Activated CD4-positive, alpha-beta T cell treated with anti-CD3 and anti-CD28 coated beads for 36 hours (primary cell): ENCODE data around the gene IFNL4. TPM values are rescaled to one million over a fixed set of nuclear protein-coding genes. Genes with fewer than 3 reads are reported as not detected.

Experiments
- ATAC-seq: fragments of 200-7000 bp; cut with Tn5 transposase; one replicate; pipeline ENCODE4 v1.10.0; 2021; ENCODE audit warnings: mild to moderate bottlenecking, moderate library complexity
- CTCF ChIA-PET: fragments of 350-600 bp; sonication (Branson Sonifier 250); formaldehyde crosslinking; loops from one replicate; lab custom pipeline; 2021; ENCODE audit warnings: antibody characterized with exemption; lab: Charles Lee
- POLR2A ChIA-PET: fragments of 350-600 bp; sonication (Branson Sonifier 250); formaldehyde crosslinking; loops from one replicate; lab custom pipeline; 2021; ENCODE audit warnings: antibody characterized with exemption, inconsistent platforms; lab: Charles Lee
- DNase-seq: peaks from one replicate; pipeline ENCODE4 v3.0.0-alpha.2; 2020
- H3K27ac Mint-ChIP-seq: one replicate; pipeline ENCODE4 v1.8.0; 2021; ENCODE audit warnings: mixed read lengths
- H3K27me3 Mint-ChIP-seq: one replicate; pipeline ENCODE4 v1.8.0; 2021; ENCODE audit warnings: mixed read lengths
- H3K36me3 Mint-ChIP-seq: one replicate; pipeline ENCODE4 v1.8.0; 2021; ENCODE audit warnings: low read depth, mixed read lengths
- H3K4me1 Mint-ChIP-seq: one replicate; pipeline ENCODE4 v1.8.0; 2021; ENCODE audit warnings: mixed read lengths
- H3K4me3 Mint-ChIP-seq: one replicate; pipeline ENCODE4 v1.8.0; 2021; ENCODE audit warnings: mild to moderate bottlenecking, moderate library complexity, mixed read lengths
- H3K9me3 Mint-ChIP-seq: one replicate; pipeline ENCODE4 v1.8.0; 2021; ENCODE audit warnings: low read depth, mixed read lengths
- intact Hi-C, 2 experiments: fragments of 100-400 bp; cut with DNase I in 1 of 2; cut with micrococcal nuclease in 1 of 2; formaldehyde crosslinking; loops; one replicate each; pipeline versions ENCODE4 v1.14.2 to v1.15.1; 2022 to 2024; cut with DNase I, micrococcal nuclease
- total RNA-seq, 2 experiments: library from RNA; stranded (reverse); gene quantifications; one replicate each; pipeline ENCODE4 v1.2.3, GENCODE V29; 2021

Gene IFNL4
- total RNA-seq, 2 experiments from 2014 or later = not detected

GRCh38 chr19:39203372-39204341 is 45.0 kb downstream of the IFNL4 start, which contains the start of gene SYCN:
Gene SYCN (minus strand): TSS chr19:39204263. CDS start chr19:39204254, 9 bp downstream.
- CTCF ChIA-PET = interaction anchor here (0.7 kb wide), 1 partner anchor 1302 kb away, joined by 3 read pairs; no protein-coding TSS in a partner anchor
- no peaks in the 10 kb centered on the region for H3K36me3 Mint-ChIP-seq
- no peaks in the 10 kb centered on the region for H3K9me3 Mint-ChIP-seq
- POLR2A ChIA-PET = no interaction called here
- H3K4me1 Mint-ChIP-seq = no peaks in the 10 kb centered on the region
- peaks cover 38% of the 10 kb centered on the region for H3K27me3 Mint-ChIP-seq
- H3K27ac Mint-ChIP-seq = no peak within 1 kb of the TSS
- H3K4me3 Mint-ChIP-seq = no peak within 1 kb of the TSS
- intact Hi-C loops = no loop called here
- ATAC-seq = no peak
- no peak for DNase-seq

- Mint-ChIP-seq H3K27ac (no peak overlapping the region), H3K4me3 (no peak overlapping the region), H3K36me3 (no peaks in the 10 kb centered on the region), H3K27me3 (peaks cover 43% of the 10 kb centered on the region), H3K4me1 (no peaks in the 10 kb centered on the region), H3K9me3 (no peaks in the 10 kb centered on the region)
- ATAC-seq (no peak), DNase-seq (no peak)
- ChIA-PET CTCF (no interaction called here), POLR2A (no interaction called here)
- intact Hi-C loops = no loop called here
Measured at GRCh38 chr19:39202998-39203355, 45.7 kb downstream of the IFNL4 start.

DNA sequence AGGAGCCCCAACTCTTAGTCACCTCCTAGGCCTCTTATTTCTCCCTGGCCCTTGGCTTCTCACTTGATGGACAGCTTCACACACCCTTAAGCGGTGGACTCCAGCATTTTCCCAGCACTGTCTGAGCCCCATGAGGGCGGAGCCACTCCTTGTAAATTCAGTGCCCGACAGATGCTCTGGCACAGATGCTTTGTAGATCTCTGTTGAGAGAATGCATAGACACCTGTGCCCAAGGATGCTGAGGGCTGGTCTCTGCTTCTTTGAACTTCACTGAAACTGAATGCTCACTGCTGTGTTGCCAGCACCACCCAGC is 47.9 kb downstream of the IFNL4 start:
- intact Hi-C loops = no loop called here
- Mint-ChIP-seq H3K4me3 (no peak overlapping the region), H3K27me3 (peaks cover 56% of the 10 kb centered on the region), H3K4me1 (peaks cover 12% of the 10 kb centered on the region), H3K27ac (no peak overlapping the region), H3K36me3 (no peaks in the 10 kb centered on the region), H3K9me3 (no peaks in the 10 kb centered on the region)
- CTCF ChIA-PET = interaction anchor here (0.7 kb wide), 1 partner anchor 108 kb away, joined by 3 read pairs; no protein-coding TSS in a partner anchor
- ATAC-seq = no peak
- no peak for DNase-seq
- POLR2A ChIA-PET = no interaction called here

- Mint-ChIP-seq H3K27ac (no peak overlapping the region), H3K27me3 (peaks cover 61% of the 10 kb centered on the region), H3K36me3 (no peaks in the 10 kb centered on the region), H3K4me3 (no peak overlapping the region), H3K4me1 (peaks cover 17% of the 10 kb centered on the region), H3K9me3 (no peaks in the 10 kb centered on the region)
- intact Hi-C loops = no loop called here
- ChIA-PET POLR2A (no interaction called here), CTCF (interaction anchor here (0.7 kb wide), 1 partner anchor 109 kb away, joined by 3 read pairs; no protein-coding TSS in a partner anchor)
- DNase-seq (no peak), ATAC-seq (no peak)
Measured at GRCh38 chr19:39200066-39200802, 48.4 kb downstream of the IFNL4 start.

DNA sequence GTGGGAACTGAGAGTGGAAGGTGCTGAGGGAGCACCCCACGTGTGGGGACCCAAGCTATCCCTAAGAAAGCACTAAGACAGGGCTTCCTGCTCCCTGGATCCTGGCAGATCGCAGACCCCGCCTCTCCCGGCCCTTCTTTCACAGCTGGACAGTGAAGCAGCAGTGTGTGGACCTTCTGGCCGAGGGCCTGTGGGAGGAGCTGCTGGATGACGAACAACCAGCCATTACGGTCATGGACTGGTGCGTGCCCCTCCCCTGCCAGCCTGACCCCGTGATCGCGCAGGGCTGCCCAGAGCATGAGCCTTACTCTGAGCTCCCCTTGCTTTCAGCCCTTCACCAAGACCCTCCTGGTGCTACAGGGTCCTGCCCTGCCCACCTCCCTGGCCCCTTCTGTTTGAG is 49.6 kb downstream of the IFNL4 start:
- ChIA-PET POLR2A (interaction anchor here (0.6 kb wide), 1 partner anchor 28 kb away, joined by 3 read pairs; no protein-coding TSS in a partner anchor), CTCF (interaction anchor here (1.0 kb wide), 1 partner anchor 102 kb away, joined by 3 read pairs; no protein-coding TSS in a partner anchor)
- Mint-ChIP-seq H3K4me1 (peaks cover 17% of the 10 kb centered on the region), H3K27me3 (peaks cover 62% of the 10 kb centered on the region), H3K9me3 (no peaks in the 10 kb centered on the region), H3K27ac (no peak overlapping the region), H3K4me3 (no peak overlapping the region), H3K36me3 (no peaks in the 10 kb centered on the region)
- ATAC-seq (no peak), DNase-seq (no peak)
- intact Hi-C loops = loop anchor here in 1 of 2 experiments (5.0 kb wide), 1 partner anchor 237 kb away; no protein-coding TSS in a partner anchor

- peaks cover 17% of the 10 kb centered on the region for H3K4me1 Mint-ChIP-seq
- ChIA-PET POLR2A (no interaction called here), CTCF (no interaction called here)
- H3K27me3 Mint-ChIP-seq = peaks cover 58% of the 10 kb centered on the region
- H3K9me3 Mint-ChIP-seq = no peaks in the 10 kb centered on the region
- ATAC-seq (peak; percentile 19), DNase-seq (peak; percentile 27)
- H3K36me3 Mint-ChIP-seq = no peaks in the 10 kb centered on the region
- intact Hi-C loops = loop anchor here in 1 of 2 experiments (5.0 kb wide), 1 partner anchor 236 kb away; no protein-coding TSS in a partner anchor
- no peak overlapping the region for H3K27ac Mint-ChIP-seq
- no peak overlapping the region for H3K4me3 Mint-ChIP-seq
Measured at GRCh38 chr19:39197808-39198207, 50.8 kb downstream of the IFNL4 start.

GRCh38 chr19:39196860-39197562 is 51.6 kb downstream of the IFNL4 start, which contains the start of gene NCCRP1:
Gene NCCRP1 (plus strand): TSS chr19:39196964. CDS start chr19:39196983, 19 bp downstream.
- Mint-ChIP-seq H3K27me3 (peaks cover 54% of the 10 kb centered on the region), H3K36me3 (no peaks in the 10 kb centered on the region), H3K27ac (no peak within 1 kb of the TSS), H3K4me3 (no peak within 1 kb of the TSS), H3K4me1 (peaks cover 17% of the 10 kb centered on the region), H3K9me3 (no peaks in the 10 kb centered on the region)
- DNase-seq = peak; percentile 22
- CTCF ChIA-PET = interaction anchor here (0.6 kb wide), 1 partner anchor 78 kb away, joined by 3 read pairs; no protein-coding TSS in a partner anchor
- ATAC-seq = peak; percentile 30
- intact Hi-C loops = loop anchor here in 1 of 2 experiments (5.0 kb wide), 1 partner anchor 235 kb away; no protein-coding TSS in a partner anchor
- POLR2A ChIA-PET = no interaction called here

GRCh38 chr19:39196320-39196719 is 52.3 kb downstream of the IFNL4 start:
- H3K27me3 Mint-ChIP-seq = peaks cover 51% of the 10 kb centered on the region
- ATAC-seq = no peak
- intact Hi-C loops = loop anchor here in 1 of 2 experiments (5.0 kb wide), 1 partner anchor 234 kb away; no protein-coding TSS in a partner anchor
- no peak overlapping the region for H3K27ac Mint-ChIP-seq
- ChIA-PET POLR2A (no interaction called here), CTCF (no interaction called here)
- no peaks in the 10 kb centered on the region for H3K9me3 Mint-ChIP-seq
- no peaks in the 10 kb centered on the region for H3K36me3 Mint-ChIP-seq
- no peak overlapping the region for H3K4me3 Mint-ChIP-seq
- no peak for DNase-seq
- peaks cover 17% of the 10 kb centered on the region for H3K4me1 Mint-ChIP-seq

Other genes starting within 250 kb of the IFNL4 start
- under 1 TPM; 0.71 to 0.90 TPM for gene FBXO27, start 216.3 kb downstream of the IFNL4 start, total RNA-seq
- gene ACP7, start 164.5 kb downstream of the IFNL4 start, total RNA-seq = not detected
- 10 to 100 TPM; 14.2 to 22.6 TPM for gene PAK4, start 123.1 kb downstream of the IFNL4 start, total RNA-seq
- not detected for gene NCCRP1, start 51.9 kb downstream of the IFNL4 start, total RNA-seq
- gene SYCN, start 44.6 kb downstream of the IFNL4 start, total RNA-seq = not detected
- gene IFNL3, start 3.9 kb downstream of the IFNL4 start, total RNA-seq = under 1 TPM; 0.34 to 0.53 TPM
- gene IFNL2, start 19.5 kb upstream of the IFNL4 start, total RNA-seq = not detected
- under 1 TPM; 0.50 to 0.51 TPM for gene IFNL1, start 47.6 kb upstream of the IFNL4 start, total RNA-seq
- 1 to 10 TPM; 5.3 to 5.4 TPM for gene LRFN1, start 72.0 kb upstream of the IFNL4 start, total RNA-seq
- gene GMFG, start 87.2 kb upstream of the IFNL4 start, total RNA-seq = 100 to 1,000 TPM; 231 to 333 TPM
- 10 to 100 TPM; 45.2 to 46.9 TPM for gene SAMD4B, start 93.6 kb upstream of the IFNL4 start, total RNA-seq
- 10 to 100 TPM; 40.4 to 54.2 TPM for gene PAF1, start 142.2 kb upstream of the IFNL4 start, total RNA-seq
- 10 to 100 TPM; 24.0 to 34.6 TPM for gene MED29, start 142.5 kb upstream of the IFNL4 start, total RNA-seq
- gene ZFP36, start 158.0 kb upstream of the IFNL4 start, total RNA-seq = 10 to 100 TPM; 69.1 to 69.3 TPM
- 10 to 100 TPM; 46.0 to 65.5 TPM for gene PLEKHG2, start 163.8 kb upstream of the IFNL4 start, total RNA-seq
- 1,000 to 10,000 TPM; 3,146 to 3,331 TPM for gene RPS16, start 187.1 kb upstream of the IFNL4 start, total RNA-seq
- gene SUPT5H, start 196.7 kb upstream of the IFNL4 start, total RNA-seq = 100 to 1,000 TPM; 157 to 165 TPM
- 100 to 1,000 TPM in 1 of 2 experiments, 10 to 100 TPM in 1; 99.4 to 126 TPM for gene TIMM50, start 232.0 kb upstream of the IFNL4 start, total RNA-seq